Activated naive CD8-positive, alpha-beta T cell treated with anti-CD3 and anti-CD28 coated beads, Interleukin-2, amount 10 ng/mL, durations not matched to agents 7 days and 5 days (primary cell): Measurements from ENCODE around the gene GCK. TPM values are rescaled to one million over a fixed set of nuclear protein-coding genes. Genes with fewer than 3 reads are reported as not detected.

Experiments used
- ATAC-seq: fragments of 150-1000 bp; cut with Tn5 transposase; one replicate; pipeline ENCODE4 v1.10.0; 2021; ENCODE audit warnings: low read depth, moderate library complexity
- POLR2A ChIA-PET: fragments of 350-600 bp; sonication (Branson Sonifier 250); formaldehyde crosslinking; loops from one replicate; lab custom pipeline; 2021; ENCODE audit warnings: antibody characterized with exemption; lab: Charles Lee
- DNase-seq: peaks from one replicate; pipeline ENCODE4 v3.0.0; 2021
- H3K27ac Mint-ChIP-seq: one replicate; pipeline ENCODE4 v1.8.0; 2022; ENCODE audit warnings: mild to moderate bottlenecking, mixed read lengths
- H3K27me3 Mint-ChIP-seq: one replicate; pipeline ENCODE4 v1.8.0; 2022; ENCODE audit warnings: mild to moderate bottlenecking, moderate library complexity, mixed read lengths
- H3K36me3 Mint-ChIP-seq: one replicate; pipeline ENCODE4 v1.8.0; 2021; ENCODE audit warnings: mild to moderate bottlenecking, mixed read lengths
- H3K4me1 Mint-ChIP-seq: one replicate; pipeline ENCODE4 v1.8.0; 2021; ENCODE audit warnings: mixed read lengths
- H3K4me3 Mint-ChIP-seq: one replicate; pipeline ENCODE4 v1.8.0; 2022; ENCODE audit warnings: mild to moderate bottlenecking, moderate library complexity, mixed read lengths
- H3K9me3 Mint-ChIP-seq: one replicate; pipeline ENCODE4 v1.8.0; 2021; ENCODE audit warnings: mixed read lengths
- total RNA-seq, 2 experiments: library from RNA; stranded (reverse); gene quantifications; one replicate each; pipeline ENCODE4 v1.2.3, GENCODE V29; 2021

GCK gene
- total RNA-seq, 2 experiments from 2014 or later: 0.23 to 0.30 TPM

- POLR2A ChIA-PET: no interaction called here
- Mint-ChIP-seq H3K27ac (no peak overlapping the region), H3K9me3 (no peaks in the 10 kb centered on the region), H3K27me3 (no peaks in the 10 kb centered on the region), H3K36me3 (no peaks in the 10 kb centered on the region), H3K4me3 (no peak overlapping the region), H3K4me1 (no peaks in the 10 kb centered on the region)
- ATAC-seq (no peak), DNase-seq (no peak)
These were observed 37.1 kb upstream of the GCK start for GRCh38 chr7:44226396-44226753.

DNA sequence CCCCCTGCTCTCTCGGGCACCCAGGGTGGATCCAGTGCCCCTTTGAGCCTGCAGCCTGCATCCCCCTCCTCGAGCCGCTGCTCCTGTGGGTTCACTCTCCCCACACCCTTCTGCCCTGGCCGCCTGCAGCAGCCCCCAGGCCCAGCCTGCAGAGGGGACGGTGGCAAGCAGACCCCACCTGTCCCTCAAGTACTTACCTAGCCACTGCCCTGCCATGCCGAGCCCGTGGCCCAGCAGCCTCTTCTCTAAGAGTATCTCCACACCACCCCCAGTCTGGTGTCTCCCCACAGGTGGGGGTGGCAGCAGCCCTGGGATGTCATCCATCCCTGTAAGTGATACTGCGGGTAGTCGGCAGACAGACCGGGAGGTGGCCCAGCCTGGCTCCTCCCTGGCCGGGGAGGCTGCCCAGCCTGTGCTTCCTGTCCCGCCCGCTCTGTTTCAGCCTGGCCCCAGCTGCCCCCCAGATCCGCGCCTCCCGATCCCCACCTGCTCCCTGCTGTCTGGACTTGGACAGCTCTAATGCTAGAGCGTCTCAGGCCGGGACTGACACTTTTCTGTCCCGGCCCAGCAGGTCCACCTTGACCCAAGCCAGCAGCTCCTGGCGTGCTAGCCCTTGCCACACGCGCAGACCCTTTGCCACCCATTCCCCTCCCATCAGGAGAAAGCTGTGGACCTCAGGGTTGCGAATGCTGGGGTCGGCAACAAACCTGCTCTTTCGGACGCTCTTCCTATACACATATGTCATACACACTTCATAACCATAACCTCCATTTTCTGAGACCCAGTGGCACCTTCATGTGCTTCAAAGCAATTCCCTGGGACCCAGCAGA, 36.5 kb upstream of the GCK start:
- no peaks in the 10 kb centered on the region for H3K36me3 Mint-ChIP-seq
- DNase-seq: no peak
- POLR2A ChIA-PET: interaction anchor here (0.8 kb wide), 1 partner anchor 25 kb away, joined by 4 read pairs; the partner anchor contains the start of gene YKT6
- H3K9me3 Mint-ChIP-seq: no peaks in the 10 kb centered on the region
- H3K4me1 Mint-ChIP-seq: no peaks in the 10 kb centered on the region
- no peak overlapping the region for H3K4me3 Mint-ChIP-seq
- no peak overlapping the region for H3K27ac Mint-ChIP-seq
- H3K27me3 Mint-ChIP-seq: no peaks in the 10 kb centered on the region
- no peak for ATAC-seq

DNA sequence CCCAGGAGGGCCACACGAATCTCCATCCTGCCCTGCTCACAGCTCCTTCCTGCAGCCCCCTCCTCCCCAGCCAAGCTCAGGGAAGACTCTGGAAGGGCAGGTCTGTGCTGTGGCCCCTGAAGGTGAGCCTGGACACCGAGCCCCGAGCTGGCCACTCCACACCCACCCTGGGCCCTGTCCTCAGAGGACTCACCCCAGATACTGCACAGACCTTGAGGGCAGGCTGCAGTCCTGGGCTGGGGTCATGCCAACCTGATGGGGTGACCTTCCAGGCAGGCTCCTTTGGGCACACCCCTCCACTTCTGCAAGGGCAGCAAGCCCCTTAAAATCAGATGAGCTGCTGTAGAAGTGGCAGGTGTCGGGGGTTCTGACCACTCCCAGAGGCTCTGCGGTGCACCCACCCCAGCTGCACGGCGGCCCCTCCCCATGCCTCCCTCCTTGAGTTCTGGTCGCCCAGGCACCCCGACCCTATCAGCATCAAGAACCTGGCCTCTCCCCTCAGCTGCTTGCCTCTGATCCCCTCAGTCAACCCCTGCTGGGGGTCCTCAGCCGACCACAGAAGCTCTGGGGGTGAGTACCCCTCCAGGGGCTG, 35.8 kb upstream of the GCK start:
- Mint-ChIP-seq H3K4me3 (no peak overlapping the region), H3K36me3 (no peaks in the 10 kb centered on the region), H3K4me1 (no peaks in the 10 kb centered on the region), H3K27me3 (no peaks in the 10 kb centered on the region), H3K9me3 (no peaks in the 10 kb centered on the region), H3K27ac (no peak overlapping the region)
- POLR2A ChIA-PET: interaction anchor here (0.8 kb wide), 1 partner anchor 24 kb away, joined by 4 read pairs; the partner anchor contains the start of gene YKT6
- ATAC-seq: no peak
- DNase-seq: no peak

GRCh38 chr7:44224080-44224973, 35.1 kb upstream of the GCK start:
- no peak for ATAC-seq
- H3K27me3 Mint-ChIP-seq: no peaks in the 10 kb centered on the region
- H3K4me3 Mint-ChIP-seq: no peak overlapping the region
- no peak for DNase-seq
- no peaks in the 10 kb centered on the region for H3K36me3 Mint-ChIP-seq
- H3K9me3 Mint-ChIP-seq: no peaks in the 10 kb centered on the region
- H3K4me1 Mint-ChIP-seq: no peaks in the 10 kb centered on the region
- H3K27ac Mint-ChIP-seq: no peak overlapping the region
- POLR2A ChIA-PET: interaction anchor here (0.8 kb wide), 1 partner anchor 24 kb away, joined by 4 read pairs; the partner anchor contains the start of gene YKT6

DNA sequence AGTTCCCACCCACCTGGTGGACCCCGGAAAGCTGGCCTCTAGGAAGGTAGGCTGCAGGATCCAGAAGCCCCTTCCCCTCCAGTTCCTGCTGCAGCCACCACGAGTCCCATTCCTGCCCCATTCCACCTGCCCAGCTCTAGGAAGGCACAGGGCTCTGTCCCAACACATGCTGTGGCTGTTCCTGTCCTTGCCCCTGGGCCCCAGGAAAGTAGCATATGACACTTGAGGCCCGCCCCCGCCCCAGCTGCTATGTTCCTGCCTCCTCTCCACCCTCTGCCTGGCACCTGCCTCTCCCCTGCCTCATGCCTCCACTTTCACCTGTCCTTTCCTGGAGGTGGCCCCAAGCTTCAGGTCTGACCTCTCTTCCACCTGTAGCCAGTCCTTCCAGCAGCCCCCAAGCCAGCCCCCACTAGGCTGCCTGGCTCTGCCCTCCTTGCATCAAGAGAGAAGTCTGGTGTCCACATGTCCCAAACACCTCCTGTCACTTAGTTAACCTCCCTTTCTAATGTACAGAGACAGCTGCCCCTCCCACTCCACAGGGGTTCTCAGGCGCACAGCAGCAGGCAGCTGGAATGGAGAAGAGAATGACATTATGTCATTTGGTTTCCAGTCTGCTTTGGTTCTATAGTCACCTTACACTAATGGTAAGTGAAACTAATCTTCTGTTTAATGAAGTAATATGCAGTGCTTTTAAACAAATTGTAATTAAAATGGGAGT, 34.3 kb upstream of the GCK start:
- POLR2A ChIA-PET: no interaction called here

DNA sequence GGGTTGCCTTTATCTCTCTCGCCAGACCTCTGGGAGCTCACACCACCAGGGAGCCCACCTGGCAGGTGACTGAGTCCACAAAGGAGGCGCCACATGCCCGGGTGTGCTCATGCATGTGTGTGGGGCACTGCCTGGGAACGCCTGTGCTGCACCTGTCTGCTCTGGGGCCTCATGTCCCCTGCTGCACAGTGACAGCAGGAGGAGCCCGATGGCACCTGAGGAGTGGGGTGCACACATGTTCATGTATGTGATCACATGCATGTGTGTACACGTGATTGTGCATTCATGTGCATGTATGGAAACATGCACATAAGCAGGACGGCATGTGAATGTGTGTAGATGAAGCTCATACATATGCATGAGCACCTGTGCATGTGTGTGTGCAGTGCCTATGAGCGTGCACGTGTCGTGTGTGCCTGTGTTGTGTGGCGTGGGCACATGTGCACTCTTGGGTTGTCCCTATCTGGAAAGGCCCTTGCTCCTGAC, 33.6 kb upstream of the GCK start:
- Mint-ChIP-seq H3K36me3 (no peaks in the 10 kb centered on the region), H3K27me3 (no peaks in the 10 kb centered on the region), H3K27ac (no peak overlapping the region), H3K4me3 (no peak overlapping the region), H3K4me1 (no peaks in the 10 kb centered on the region), H3K9me3 (no peaks in the 10 kb centered on the region)
- POLR2A ChIA-PET: no interaction called here
- ATAC-seq (no peak), DNase-seq (peak; percentile 26)

More for the DNA sequence above, 34.3 kb upstream of the GCK start:
- Mint-ChIP-seq H3K4me1 (no peaks in the 10 kb centered on the region), H3K9me3 (no peaks in the 10 kb centered on the region), H3K27ac (no peak overlapping the region), H3K36me3 (no peaks in the 10 kb centered on the region), H3K27me3 (no peaks in the 10 kb centered on the region), H3K4me3 (no peak overlapping the region)
- ATAC-seq: no peak
- no peak for DNase-seq

DNA sequence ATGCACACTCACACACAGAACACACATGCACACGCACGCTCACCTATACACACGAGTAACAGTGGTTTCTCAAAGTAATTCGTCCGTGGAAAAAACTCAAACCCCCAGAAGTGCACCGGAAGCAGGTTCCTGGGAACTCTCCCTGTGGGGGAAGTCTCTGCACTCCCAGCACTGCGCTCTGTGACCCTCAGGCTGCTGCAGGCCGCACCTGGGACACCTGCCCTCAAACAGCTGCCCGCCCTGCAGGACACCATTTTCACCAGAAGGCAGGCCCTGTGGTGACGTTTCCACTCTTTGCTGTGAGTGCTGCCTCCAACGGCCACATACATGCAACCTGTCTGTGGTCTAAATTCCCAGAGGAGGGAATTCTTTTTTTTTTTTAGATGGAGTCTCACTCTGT, 32.8 kb upstream of the GCK start:
- H3K4me3 Mint-ChIP-seq: no peak overlapping the region
- ATAC-seq: no peak
- H3K27me3 Mint-ChIP-seq: no peaks in the 10 kb centered on the region
- no peaks in the 10 kb centered on the region for H3K9me3 Mint-ChIP-seq
- POLR2A ChIA-PET: no interaction called here
- no peak overlapping the region for H3K27ac Mint-ChIP-seq
- H3K36me3 Mint-ChIP-seq: no peaks in the 10 kb centered on the region
- no peaks in the 10 kb centered on the region for H3K4me1 Mint-ChIP-seq
- no peak for DNase-seq

DNA sequence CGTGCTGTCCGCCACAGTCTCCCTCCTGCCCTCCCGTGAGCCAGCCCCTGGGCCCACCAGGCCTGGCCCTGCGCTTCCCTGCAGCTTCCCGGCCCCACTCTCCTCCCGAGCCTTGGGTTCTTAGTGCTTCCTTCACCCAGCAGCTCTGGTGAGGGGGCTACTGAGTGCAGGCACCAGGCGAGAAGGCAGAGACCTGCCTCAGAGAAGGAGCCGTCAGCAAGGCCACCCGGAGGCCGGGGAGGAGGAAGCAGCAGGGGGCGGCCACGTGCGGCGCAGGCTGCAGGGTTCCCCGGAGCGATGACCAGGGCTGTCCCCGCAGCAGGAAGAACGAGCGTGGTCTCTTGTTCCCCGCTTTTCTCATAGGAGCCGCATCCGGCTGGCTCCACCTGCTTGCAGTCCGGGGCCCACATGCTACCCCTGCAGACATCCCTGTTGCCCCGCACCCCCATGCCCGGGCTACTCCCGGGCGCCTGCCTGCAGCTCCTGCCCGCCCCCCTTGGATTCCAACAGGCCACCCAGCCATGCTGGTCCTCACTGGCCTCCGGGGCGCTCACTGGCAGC, 32.1 kb upstream of the GCK start:
- POLR2A ChIA-PET: no interaction called here
- no peaks in the 10 kb centered on the region for H3K4me1 Mint-ChIP-seq
- no peaks in the 10 kb centered on the region for H3K36me3 Mint-ChIP-seq
- no peak for ATAC-seq
- DNase-seq: no peak
- H3K27ac Mint-ChIP-seq: no peak overlapping the region
- no peaks in the 10 kb centered on the region for H3K9me3 Mint-ChIP-seq
- H3K4me3 Mint-ChIP-seq: no peak overlapping the region
- no peaks in the 10 kb centered on the region for H3K27me3 Mint-ChIP-seq

DNA sequence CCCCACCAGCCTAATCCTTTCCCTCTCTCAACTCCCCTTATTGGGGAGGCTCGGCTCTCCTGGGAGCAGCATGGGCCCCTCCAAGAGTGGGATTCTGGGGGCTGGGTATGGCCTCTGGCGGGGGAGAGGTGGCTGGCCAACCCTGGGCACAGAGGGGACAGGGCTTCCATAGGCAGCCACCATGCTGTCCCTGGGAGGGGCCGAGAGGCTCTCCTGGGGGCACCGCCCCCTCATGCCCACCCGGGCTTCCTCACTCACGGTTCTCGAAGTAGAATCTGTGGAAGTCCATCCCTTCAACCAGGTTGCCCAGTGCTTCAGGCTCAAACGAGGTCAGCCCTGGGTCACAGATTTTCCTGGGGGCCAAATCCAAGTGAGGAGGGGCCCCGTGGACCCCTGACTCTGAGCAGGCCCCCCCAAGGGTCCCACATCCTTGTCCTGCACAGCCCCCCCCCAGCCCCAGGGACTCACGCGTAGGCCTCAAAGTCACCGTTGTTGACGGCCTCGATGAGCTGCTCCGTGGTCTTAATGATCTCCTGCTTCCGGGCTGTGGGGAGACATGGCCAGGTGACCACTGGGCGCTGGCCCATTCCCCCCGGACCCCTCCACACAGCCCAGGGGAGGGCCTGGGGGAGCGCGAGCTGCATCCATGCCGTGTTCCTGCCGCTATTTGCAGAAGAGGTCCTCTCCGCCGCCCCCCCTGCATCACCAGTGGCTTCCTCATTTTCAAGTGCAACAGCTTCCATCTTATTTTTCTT, 31.3 kb upstream of the GCK start:
- POLR2A ChIA-PET: no interaction called here
- H3K4me3 Mint-ChIP-seq: no peak overlapping the region
- no peak for DNase-seq
- no peaks in the 10 kb centered on the region for H3K27me3 Mint-ChIP-seq
- no peaks in the 10 kb centered on the region for H3K36me3 Mint-ChIP-seq
- no peaks in the 10 kb centered on the region for H3K9me3 Mint-ChIP-seq
- no peak overlapping the region for H3K27ac Mint-ChIP-seq
- H3K4me1 Mint-ChIP-seq: no peaks in the 10 kb centered on the region
- ATAC-seq: no peak

DNA sequence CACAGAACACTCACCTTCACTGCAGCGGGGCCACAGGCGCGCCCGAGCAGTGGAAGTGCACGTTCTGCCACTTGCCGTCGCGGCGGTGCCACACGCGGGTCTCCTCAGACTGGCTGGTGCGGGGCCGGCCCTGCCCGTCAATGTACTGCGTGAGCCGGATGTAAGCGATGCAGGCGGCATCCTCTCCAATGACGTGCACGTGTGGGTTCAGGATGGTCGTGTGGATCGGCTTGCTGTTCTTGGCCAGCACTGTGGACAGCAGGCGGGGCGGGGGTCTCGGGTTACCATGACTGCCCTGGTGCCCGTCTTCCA, 30.8 kb upstream of the GCK start:
- H3K9me3 Mint-ChIP-seq: no peaks in the 10 kb centered on the region
- no peak overlapping the region for H3K4me3 Mint-ChIP-seq
- H3K36me3 Mint-ChIP-seq: no peaks in the 10 kb centered on the region
- H3K4me1 Mint-ChIP-seq: no peaks in the 10 kb centered on the region
- no peak for ATAC-seq
- H3K27ac Mint-ChIP-seq: no peak overlapping the region
- H3K27me3 Mint-ChIP-seq: no peaks in the 10 kb centered on the region
- no peak for DNase-seq
- POLR2A ChIA-PET: no interaction called here

- H3K9me3 Mint-ChIP-seq: no peaks in the 10 kb centered on the region
- no peak overlapping the region for H3K4me3 Mint-ChIP-seq
- no peak for DNase-seq
- H3K27ac Mint-ChIP-seq: no peak overlapping the region
- no peak for ATAC-seq
- H3K4me1 Mint-ChIP-seq: no peaks in the 10 kb centered on the region
- no peaks in the 10 kb centered on the region for H3K36me3 Mint-ChIP-seq
- POLR2A ChIA-PET: no interaction called here
- no peaks in the 10 kb centered on the region for H3K27me3 Mint-ChIP-seq
These were observed 30.3 kb upstream of the GCK start for GRCh38 chr7:44219371-44220045.
